Cardiac muscle cell (in vitro differentiated cells and primary cell): ENCODE measurements around the gene CMC2. TPM values are rescaled to one million over a fixed set of nuclear protein-coding genes. Genes with fewer than 3 reads are reported as not detected.

Experiments
- DNase-seq, 2 donors: peaks; one replicate each; pipeline versions ENCODE4 v3.0.0 to v3.0.0-alpha.2; 2010 to 2017; ENCODE audit warnings: low read depth in 1 of 2, low spot score in 1 of 2
- H3K27ac ChIP-seq: fragments of 200-600 bp; sonication (generic); 2 replicates; pipeline ENCODE4 v1.5.1; 2016
- H3K27me3 ChIP-seq: fragments of 200-600 bp; sonication (generic); 2 replicates; pipeline ENCODE4 v1.6.0; 2016; ENCODE audit warnings: control low read depth
- H3K36me3 ChIP-seq: fragments of 200-600 bp; sonication (generic); 2 replicates; pipeline ENCODE4 v1.5.1; 2016; ENCODE audit warnings: control low read depth
- H3K4me1 ChIP-seq: fragments of 200-600 bp; sonication (generic); 2 replicates; pipeline ENCODE4 v1.8.1; 2017; ENCODE audit warnings: low read depth, mild to moderate bottlenecking, mixed run types
- H3K4me3 ChIP-seq: fragments of 200-600 bp; sonication (generic); 2 replicates; pipeline ENCODE4 v1.5.1; 2016; ENCODE audit warnings: mild to moderate bottlenecking
- H3K9me3 ChIP-seq: fragments of 200-600 bp; sonication (generic); 2 replicates; pipeline ENCODE4 v1.5.1; 2017; ENCODE audit warnings: low read depth, mild to moderate bottlenecking, control low read depth
- CTCF ChIP-seq: IDR thresholded peaks from 2 replicates; pipeline ENCODE4 v1.5.1; 2012; ENCODE audit warnings: low read depth, mild to moderate bottlenecking, low read length
- polyA plus RNA-seq: library from polyadenylated mRNA; unstranded; fragments of >200 nt; fragmentation: Nextera tagmentation; extraction: Ambion mirVana; gene quantifications from 2 replicates; pipeline ENCODE4 v1.2.1, GENCODE V29; 2016
- total RNA-seq: library from RNA; depleted of rRNA; stranded (reverse); fragments of >200 nt; gene quantifications from 2 replicates; pipeline ENCODE4 v1.2.3, GENCODE V29; 2016

The CMC2 gene
- total and polyA plus RNA-seq, 2 experiments from 2014 or later: 61.1 to 138 TPM

- DNase-seq: peak in 1 of 2 donors; percentile 8
- no peaks in the 10 kb centered on the region for H3K4me1 ChIP-seq
- no peaks in the 10 kb centered on the region for H3K9me3 ChIP-seq
- no peak overlapping the region for H3K4me3 ChIP-seq
- H3K27me3 ChIP-seq: no peaks in the 10 kb centered on the region
- H3K36me3 ChIP-seq: peaks cover 22% of the 10 kb centered on the region
- no peak for TF ChIP-seq CTCF
- H3K27ac ChIP-seq: no peak overlapping the region
Measured at GRCh38 chr16:81026429-81026828, 19.7 kb upstream of the CMC2 start.

DNA sequence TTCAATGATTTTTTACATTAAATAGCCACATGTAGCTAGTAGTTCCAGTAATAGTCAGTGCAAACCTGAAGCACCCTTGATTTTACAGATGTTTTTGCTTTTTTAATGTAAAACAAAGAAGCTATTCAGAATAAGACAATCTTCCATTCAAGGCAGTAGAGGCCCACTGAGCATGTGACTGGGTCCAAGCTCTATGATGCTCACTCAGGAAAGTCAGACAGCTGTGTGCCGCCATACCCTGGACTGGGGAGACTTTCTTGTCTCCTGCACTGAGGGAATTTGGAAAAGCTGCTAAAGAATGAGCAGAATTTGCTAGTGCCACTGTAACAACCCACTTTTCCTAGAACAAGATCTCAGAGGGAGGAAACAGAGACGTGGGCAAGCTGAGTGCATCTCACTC lies 11.8 kb upstream of the CMC2 start:
- no peak overlapping the region for H3K27ac ChIP-seq
- no peaks in the 10 kb centered on the region for H3K9me3 ChIP-seq
- H3K4me1 ChIP-seq: no peaks in the 10 kb centered on the region
- H3K36me3 ChIP-seq: peaks cover 50% of the 10 kb centered on the region
- H3K27me3 ChIP-seq: no peaks in the 10 kb centered on the region
- no peak for TF ChIP-seq CTCF
- no peak for DNase-seq
- no peak overlapping the region for H3K4me3 ChIP-seq

DNA sequence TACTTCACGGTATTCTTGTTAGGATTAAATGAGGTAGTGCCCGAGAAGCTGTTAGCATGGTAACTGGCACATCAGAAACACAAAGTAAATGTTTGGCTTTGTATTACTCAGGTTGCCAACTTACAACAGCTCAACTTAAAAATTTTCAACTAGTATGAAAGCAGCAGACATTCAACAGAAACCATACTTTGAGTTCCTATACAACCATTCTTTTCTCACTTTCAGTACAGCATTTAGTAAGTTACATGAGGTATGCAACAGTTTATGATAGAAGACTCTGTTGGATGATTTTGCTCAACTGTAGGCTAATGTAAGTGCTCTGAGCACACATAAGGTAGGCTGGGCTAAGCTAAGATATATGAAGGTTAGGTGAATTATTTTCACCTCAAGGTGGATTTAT lies 8.0 kb upstream of the CMC2 start:
- no peak overlapping the region for H3K27ac ChIP-seq
- H3K9me3 ChIP-seq: no peaks in the 10 kb centered on the region
- no peak overlapping the region for H3K4me3 ChIP-seq
- H3K36me3 ChIP-seq: peaks cover 40% of the 10 kb centered on the region
- no peak for TF ChIP-seq CTCF
- no peaks in the 10 kb centered on the region for H3K4me1 ChIP-seq
- no peak for DNase-seq
- H3K27me3 ChIP-seq: no peaks in the 10 kb centered on the region

DNA sequence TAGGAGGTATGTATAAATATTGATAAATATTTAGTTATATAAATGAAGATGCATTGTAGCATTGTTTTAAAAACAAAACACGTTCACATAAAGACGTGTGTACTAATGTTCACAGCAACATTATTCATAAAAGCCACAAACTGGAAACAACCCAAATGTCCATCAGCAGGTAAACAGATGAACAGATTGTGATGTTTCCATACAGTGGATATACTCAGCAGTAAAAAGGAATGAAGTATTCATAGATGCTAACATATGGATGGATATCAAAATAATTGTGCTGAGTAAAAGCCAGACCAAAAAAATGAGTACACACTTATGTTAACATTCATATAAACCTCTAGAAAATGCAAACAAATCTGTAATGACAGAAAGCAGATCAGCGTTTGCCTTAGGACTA lies 6.3 kb upstream of the CMC2 start:
- no peak overlapping the region for H3K4me3 ChIP-seq
- H3K36me3 ChIP-seq: peaks cover 32% of the 10 kb centered on the region
- no peaks in the 10 kb centered on the region for H3K27me3 ChIP-seq
- H3K4me1 ChIP-seq: no peaks in the 10 kb centered on the region
- no peaks in the 10 kb centered on the region for H3K9me3 ChIP-seq
- no peak for TF ChIP-seq CTCF
- H3K27ac ChIP-seq: no peak overlapping the region
- no peak for DNase-seq

DNA sequence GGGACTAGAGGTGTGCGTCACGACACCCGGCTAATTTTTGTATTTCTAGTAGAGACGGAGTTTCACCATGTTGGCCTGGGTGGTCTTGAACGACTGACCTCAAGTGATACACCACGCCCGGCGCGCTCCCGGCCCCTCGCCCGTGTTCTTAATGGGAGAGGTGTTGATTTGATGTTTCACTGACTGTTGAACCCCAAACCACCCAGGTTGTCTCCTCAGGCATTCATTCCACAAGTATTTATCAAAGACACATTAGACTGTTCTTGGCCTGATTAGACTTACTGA lies 1.8 kb upstream of the CMC2 start:
- TF ChIP-seq CTCF: no peak
- Histone ChIP-seq H3K4me1 (peaks cover 11% of the 10 kb centered on the region), H3K36me3 (peaks cover 10% of the 10 kb centered on the region), H3K27ac (no peak overlapping the region), H3K9me3 (no peaks in the 10 kb centered on the region), H3K4me3 (no peak overlapping the region), H3K27me3 (no peaks in the 10 kb centered on the region)
- DNase-seq: no peak

GRCh38 chr16:81006211-81006812 lies 373 bp downstream of the CMC2 start:
- TF ChIP-seq CTCF: no peak
- DNase-seq: peak; percentile 57 to 84
- H3K27ac ChIP-seq: peak overlapping the region; percentile 100
- no peaks in the 10 kb centered on the region for H3K36me3 ChIP-seq
- H3K4me3 ChIP-seq: peak overlapping the region; percentile 81
- H3K27me3 ChIP-seq: no peaks in the 10 kb centered on the region
- peaks cover 11% of the 10 kb centered on the region for H3K4me1 ChIP-seq
- no peaks in the 10 kb centered on the region for H3K9me3 ChIP-seq
